HEK293 (cell line): Measurements from ENCODE around the gene ANKFN1.

ENCODE experiments used
- YY1 ChIP-seq: fragments of 450-650 bp; formaldehyde crosslinking; IDR thresholded peaks from 2 replicates; pipeline ENCODE4 v1.5.1; 2018; ENCODE audit warnings: missing biosample characterization, missing genetic modification characterization
- ZBTB8A ChIP-seq: fragments of 450-650 bp; formaldehyde crosslinking; IDR thresholded peaks from 2 replicates; pipeline ENCODE4 v1.5.1; 2016; ENCODE audit warnings: missing biosample characterization, missing genetic modification characterization
- ZNF140 ChIP-seq: fragments of 450-650 bp; formaldehyde crosslinking; IDR thresholded peaks from 2 replicates; pipeline ENCODE4 v1.5.1; 2016; ENCODE audit warnings: missing biosample characterization, missing genetic modification characterization
- ZNF248 ChIP-seq: fragments of 450-650 bp; formaldehyde crosslinking; IDR thresholded peaks from 2 replicates; pipeline ENCODE4 v1.5.1; 2017; ENCODE audit warnings: missing biosample characterization, missing genetic modification characterization
- ZNF274 ChIP-seq, 2 experiments: fragments of 200-500 bp in 1 of 2; fragments of 450-650 bp in 1 of 2; sonication (Bioruptor generic) in 1 of 2; formaldehyde crosslinking in 1 of 2; IDR thresholded peaks; 2 replicates each; pipeline versions ENCODE4 v1.5.1 to v1.6.1; 2014 to 2016; ENCODE audit warnings: borderline replicate concordance in 1 of 2, inconsistent platforms in 1 of 2, low read length in 1 of 2, missing biosample characterization in 1 of 2, missing genetic modification characterization in 1 of 2
- ZNF354C ChIP-seq: fragments of 450-650 bp; formaldehyde crosslinking; IDR thresholded peaks from 2 replicates; pipeline ENCODE4 v1.5.1; 2016; ENCODE audit warnings: missing biosample characterization, missing genetic modification characterization, low read depth, borderline replicate concordance
- ZNF664 ChIP-seq: fragments of 450-650 bp; formaldehyde crosslinking; IDR thresholded peaks from 2 replicates; pipeline ENCODE4 v1.5.1; 2016; ENCODE audit warnings: missing biosample characterization, missing genetic modification characterization
- ZNF670 ChIP-seq: fragments of 450-650 bp; formaldehyde crosslinking; IDR thresholded peaks from 2 replicates; pipeline ENCODE4 v1.5.1; 2016; ENCODE audit warnings: missing biosample characterization, missing genetic modification characterization, low read depth
- ZNF707 ChIP-seq: fragments of 450-650 bp; formaldehyde crosslinking; IDR thresholded peaks from 2 replicates; pipeline ENCODE4 v1.5.1; 2016; ENCODE audit warnings: missing biosample characterization, missing genetic modification characterization
- ZNF747 ChIP-seq: fragments of 450-650 bp; formaldehyde crosslinking; IDR thresholded peaks from 2 replicates; pipeline ENCODE4 v1.5.1; 2016; ENCODE audit warnings: missing biosample characterization, missing genetic modification characterization
- TF ChIP-seq, protein P1 (sequence below): fragments of 450-650 bp; formaldehyde crosslinking; IDR thresholded peaks from 2 replicates; pipeline ENCODE4 v1.5.1; 2016; ENCODE audit warnings: missing biosample characterization, missing genetic modification characterization
- TF ChIP-seq, protein P2 (sequence below): fragments of 450-650 bp; formaldehyde crosslinking; conservative IDR thresholded peaks from 2 replicates; pipeline ENCODE4 v1.5.1; 2016; ENCODE audit warnings: low read depth, missing biosample characterization, missing genetic modification characterization
- TF ChIP-seq, protein P3 (sequence below): sonication (generic); formaldehyde crosslinking; IDR thresholded peaks from 2 replicates; pipeline ENCODE4 v1.8.1; 2022; ENCODE audit warnings: mild to moderate bottlenecking, moderate library complexity, missing genetic modification reagents
- TF ChIP-seq, protein P4 (sequence below): fragments of 450-650 bp; formaldehyde crosslinking; IDR thresholded peaks from 2 replicates; pipeline ENCODE4 v1.5.1; 2017; ENCODE audit warnings: missing biosample characterization, missing genetic modification characterization

DNA sequence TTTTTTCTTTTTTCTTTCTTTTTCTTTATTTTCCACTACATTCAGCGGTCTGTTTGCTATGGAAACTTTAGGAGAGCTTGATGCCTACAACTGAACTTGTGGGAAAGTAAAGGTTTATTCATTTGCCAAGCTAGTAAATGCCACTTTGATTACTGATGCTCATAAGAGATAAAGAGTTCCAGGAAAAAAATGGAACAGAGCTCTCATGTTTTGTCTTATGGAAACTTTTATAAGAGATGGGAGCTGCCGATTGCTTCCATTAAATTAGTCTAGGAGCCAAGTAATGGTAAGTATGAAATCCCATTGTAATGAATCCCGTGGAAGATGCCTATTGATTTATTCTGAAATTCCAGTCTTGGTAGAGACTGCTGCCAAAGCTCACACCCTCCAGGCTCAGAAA lies 7.1 kb downstream of the ANKFN1 start:
- TF ChIP-seq ZNF274 (IDR thresholded peaks at IDR 0.05; ENCODE audit: low read length): no peak
- TF ChIP-seq ZNF274 (tag by site-specific recombination; IDR thresholded peaks at IDR 0.05; ENCODE audit: borderline replicate concordance): no peak
- TF ChIP-seq, protein P1, sequence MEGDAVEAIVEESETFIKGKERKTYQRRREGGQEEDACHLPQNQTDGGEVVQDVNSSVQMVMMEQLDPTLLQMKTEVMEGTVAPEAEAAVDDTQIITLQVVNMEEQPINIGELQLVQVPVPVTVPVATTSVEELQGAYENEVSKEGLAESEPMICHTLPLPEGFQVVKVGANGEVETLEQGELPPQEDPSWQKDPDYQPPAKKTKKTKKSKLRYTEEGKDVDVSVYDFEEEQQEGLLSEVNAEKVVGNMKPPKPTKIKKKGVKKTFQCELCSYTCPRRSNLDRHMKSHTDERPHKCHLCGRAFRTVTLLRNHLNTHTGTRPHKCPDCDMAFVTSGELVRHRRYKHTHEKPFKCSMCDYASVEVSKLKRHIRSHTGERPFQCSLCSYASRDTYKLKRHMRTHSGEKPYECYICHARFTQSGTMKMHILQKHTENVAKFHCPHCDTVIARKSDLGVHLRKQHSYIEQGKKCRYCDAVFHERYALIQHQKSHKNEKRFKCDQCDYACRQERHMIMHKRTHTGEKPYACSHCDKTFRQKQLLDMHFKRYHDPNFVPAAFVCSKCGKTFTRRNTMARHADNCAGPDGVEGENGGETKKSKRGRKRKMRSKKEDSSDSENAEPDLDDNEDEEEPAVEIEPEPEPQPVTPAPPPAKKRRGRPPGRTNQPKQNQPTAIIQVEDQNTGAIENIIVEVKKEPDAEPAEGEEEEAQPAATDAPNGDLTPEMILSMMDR (tag by site-specific recombination): no peak
- TF ChIP-seq, protein P2, sequence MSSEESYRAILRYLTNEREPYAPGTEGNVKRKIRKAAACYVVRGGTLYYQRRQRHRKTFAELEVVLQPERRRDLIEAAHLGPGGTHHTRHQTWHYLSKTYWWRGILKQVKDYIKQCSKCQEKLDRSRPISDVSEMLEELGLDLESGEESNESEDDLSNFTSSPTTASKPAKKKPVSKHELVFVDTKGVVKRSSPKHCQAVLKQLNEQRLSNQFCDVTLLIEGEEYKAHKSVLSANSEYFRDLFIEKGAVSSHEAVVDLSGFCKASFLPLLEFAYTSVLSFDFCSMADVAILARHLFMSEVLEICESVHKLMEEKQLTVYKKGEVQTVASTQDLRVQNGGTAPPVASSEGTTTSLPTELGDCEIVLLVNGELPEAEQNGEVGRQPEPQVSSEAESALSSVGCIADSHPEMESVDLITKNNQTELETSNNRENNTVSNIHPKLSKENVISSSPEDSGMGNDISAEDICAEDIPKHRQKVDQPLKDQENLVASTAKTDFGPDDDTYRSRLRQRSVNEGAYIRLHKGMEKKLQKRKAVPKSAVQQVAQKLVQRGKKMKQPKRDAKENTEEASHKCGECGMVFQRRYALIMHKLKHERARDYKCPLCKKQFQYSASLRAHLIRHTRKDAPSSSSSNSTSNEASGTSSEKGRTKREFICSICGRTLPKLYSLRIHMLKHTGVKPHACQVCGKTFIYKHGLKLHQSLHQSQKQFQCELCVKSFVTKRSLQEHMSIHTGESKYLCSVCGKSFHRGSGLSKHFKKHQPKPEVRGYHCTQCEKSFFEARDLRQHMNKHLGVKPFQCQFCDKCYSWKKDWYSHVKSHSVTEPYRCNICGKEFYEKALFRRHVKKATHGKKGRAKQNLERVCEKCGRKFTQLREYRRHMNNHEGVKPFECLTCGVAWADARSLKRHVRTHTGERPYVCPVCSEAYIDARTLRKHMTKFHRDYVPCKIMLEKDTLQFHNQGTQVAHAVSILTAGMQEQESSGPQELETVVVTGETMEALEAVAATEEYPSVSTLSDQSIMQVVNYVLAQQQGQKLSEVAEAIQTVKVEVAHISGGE (tag by site-specific recombination): no peak
- TF ChIP-seq ZNF248 (tag by site-specific recombination): no peak
- no peak for TF ChIP-seq ZNF664 (tag by site-specific recombination)
- TF ChIP-seq ZBTB8A (tag by site-specific recombination): no peak
- TF ChIP-seq ZNF747 (tag by site-specific recombination): no peak
- TF ChIP-seq, protein P3, sequence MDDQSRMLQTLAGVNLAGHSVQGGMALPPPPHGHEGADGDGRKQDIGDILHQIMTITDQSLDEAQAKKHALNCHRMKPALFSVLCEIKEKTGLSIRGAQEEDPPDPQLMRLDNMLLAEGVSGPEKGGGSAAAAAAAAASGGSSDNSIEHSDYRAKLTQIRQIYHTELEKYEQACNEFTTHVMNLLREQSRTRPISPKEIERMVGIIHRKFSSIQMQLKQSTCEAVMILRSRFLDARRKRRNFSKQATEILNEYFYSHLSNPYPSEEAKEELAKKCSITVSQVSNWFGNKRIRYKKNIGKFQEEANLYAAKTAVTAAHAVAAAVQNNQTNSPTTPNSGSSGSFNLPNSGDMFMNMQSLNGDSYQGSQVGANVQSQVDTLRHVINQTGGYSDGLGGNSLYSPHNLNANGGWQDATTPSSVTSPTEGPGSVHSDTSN: no peak
- TF ChIP-seq ZNF707: no peak
- no peak for TF ChIP-seq YY1 (tag by site-specific recombination)
- TF ChIP-seq, protein P4, sequence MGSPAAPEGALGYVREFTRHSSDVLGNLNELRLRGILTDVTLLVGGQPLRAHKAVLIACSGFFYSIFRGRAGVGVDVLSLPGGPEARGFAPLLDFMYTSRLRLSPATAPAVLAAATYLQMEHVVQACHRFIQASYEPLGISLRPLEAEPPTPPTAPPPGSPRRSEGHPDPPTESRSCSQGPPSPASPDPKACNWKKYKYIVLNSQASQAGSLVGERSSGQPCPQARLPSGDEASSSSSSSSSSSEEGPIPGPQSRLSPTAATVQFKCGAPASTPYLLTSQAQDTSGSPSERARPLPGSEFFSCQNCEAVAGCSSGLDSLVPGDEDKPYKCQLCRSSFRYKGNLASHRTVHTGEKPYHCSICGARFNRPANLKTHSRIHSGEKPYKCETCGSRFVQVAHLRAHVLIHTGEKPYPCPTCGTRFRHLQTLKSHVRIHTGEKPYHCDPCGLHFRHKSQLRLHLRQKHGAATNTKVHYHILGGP: no peak
- no peak for TF ChIP-seq ZNF670 (tag by site-specific recombination)
- no peak for TF ChIP-seq ZNF354C (tag by site-specific recombination)
- no peak for TF ChIP-seq ZNF140 (tag by site-specific recombination)
